Kidney glomerular epithelial cell (primary cell): ENCODE measurements around the gene IFT81.
"Not testable (repeated sequence)": the region's sequence is repeated elsewhere in the genome, so short reads cannot be mapped to it uniquely, and the experiment has no call there.

Source experiments
- DNase-seq: peaks from one replicate; lab custom pipeline; 2025; lab: John Stamatoyannopoulos, UW

The IFT81 gene

GRCh38 chr12:110199339-110200123, 75.4 kb downstream of the IFT81 start:
- peak; percentile 45 for DNase-seq

- DNase-seq = no peak
Measured at GRCh38 chr12:110200124-110200417, 75.9 kb downstream of the IFT81 start.

GRCh38 chr12:110201995-110202394, 77.8 kb downstream of the IFT81 start:
- no peak for DNase-seq

GRCh38 chr12:110203546-110203945, 79.4 kb downstream of the IFT81 start:
- DNase-seq = no peak

GRCh38 chr12:110205931-110206330, 81.8 kb downstream of the IFT81 start:
- no peak for DNase-seq

- DNase-seq = peak; percentile 42
Measured at GRCh38 chr12:110211639-110212536, 87.7 kb downstream of the IFT81 start.

- DNase-seq = no peak
Measured at GRCh38 chr12:110217996-110218674, 94.0 kb downstream of the IFT81 start.

- no peak for DNase-seq
Measured at GRCh38 chr12:110222027-110222426, 97.9 kb downstream of the IFT81 start.

- no peak for DNase-seq
Measured at GRCh38 chr12:110222433-110222832, 98.3 kb downstream of the IFT81 start.

- peak; percentile 28 for DNase-seq
Measured at GRCh38 chr12:110223777-110224378, 99.7 kb downstream of the IFT81 start.

- peak; percentile 24 for DNase-seq
Measured at GRCh38 chr12:110224379-110225304, 100.5 kb downstream of the IFT81 start.

- no peak for DNase-seq
Measured at GRCh38 chr12:110227138-110227537, 103.0 kb downstream of the IFT81 start.

GRCh38 chr12:110228348-110228747, 104.2 kb downstream of the IFT81 start:
- DNase-seq = not testable (repeated sequence)

GRCh38 chr12:110228756-110229155, 104.6 kb downstream of the IFT81 start:
- DNase-seq = no peak

- DNase-seq = no peak
Measured at GRCh38 chr12:110229409-110229808, 105.3 kb downstream of the IFT81 start.

- no peak for DNase-seq
Measured at GRCh38 chr12:110230655-110231054, 106.5 kb downstream of the IFT81 start.

GRCh38 chr12:110233212-110233903, 109.2 kb downstream of the IFT81 start:
- DNase-seq = no peak

GRCh38 chr12:110234331-110234751, 110.2 kb downstream of the IFT81 start:
- no peak for DNase-seq

GRCh38 chr12:110234755-110235154, 110.6 kb downstream of the IFT81 start:
- DNase-seq = peak; percentile 12

- DNase-seq = no peak
Measured at GRCh38 chr12:110235383-110235782, 111.2 kb downstream of the IFT81 start.
